EL (cell line): ENCODE results near the gene LDLRAD4.

Source experiments
- DNase-seq: peaks from one replicate; pipeline ENCODE4 v3.0.0-alpha.2; 2016

LDLRAD4 gene

GRCh38 chr18:13438507-13439056, 220.0 kb downstream of the LDLRAD4 start:
- DNase-seq, result no peak

- DNase-seq, result no peak
These were observed 220.9 kb downstream of the LDLRAD4 start for GRCh38 chr18:13439461-13439860.

- no peak for DNase-seq
These were observed 222.0 kb downstream of the LDLRAD4 start for GRCh38 chr18:13440277-13441248.

- DNase-seq, result no peak
These were observed 223.2 kb downstream of the LDLRAD4 start for GRCh38 chr18:13441736-13442135.

GRCh38 chr18:13442451-13442850, 223.9 kb downstream of the LDLRAD4 start:
- no peak for DNase-seq

- DNase-seq, result no peak
These were observed 225.0 kb downstream of the LDLRAD4 start for GRCh38 chr18:13443552-13443951.

GRCh38 chr18:13444430-13445240, 226.1 kb downstream of the LDLRAD4 start:
- no peak for DNase-seq

GRCh38 chr18:13445241-13445897, 226.8 kb downstream of the LDLRAD4 start:
- no peak for DNase-seq

GRCh38 chr18:13446024-13446423, 227.5 kb downstream of the LDLRAD4 start:
- DNase-seq, result no peak

GRCh38 chr18:13446610-13447461, 228.3 kb downstream of the LDLRAD4 start:
- DNase-seq, result no peak

GRCh38 chr18:13447621-13448334, 229.2 kb downstream of the LDLRAD4 start:
- peak; percentile 10 for DNase-seq

- DNase-seq, result no peak
These were observed 229.8 kb downstream of the LDLRAD4 start for GRCh38 chr18:13448335-13448795.

GRCh38 chr18:13449651-13450050, 231.1 kb downstream of the LDLRAD4 start:
- DNase-seq, result no peak

- DNase-seq, result no peak
These were observed 232.0 kb downstream of the LDLRAD4 start for GRCh38 chr18:13450289-13451212.

- no peak for DNase-seq
These were observed 232.6 kb downstream of the LDLRAD4 start for GRCh38 chr18:13451213-13451540.

GRCh38 chr18:13451661-13452387, 233.3 kb downstream of the LDLRAD4 start:
- DNase-seq, result no peak

- DNase-seq, result peak; percentile 47
These were observed 233.8 kb downstream of the LDLRAD4 start for GRCh38 chr18:13452388-13452811.

GRCh38 chr18:13452871-13453680, 234.5 kb downstream of the LDLRAD4 start:
- DNase-seq, result no peak
